HepG2 (cell line): ENCODE results near the gene CADPS2. TPM values are rescaled to one million over a fixed set of nuclear protein-coding genes. Genes with fewer than 3 reads are reported as not detected.

Experiments used
- ATAC-seq: fragments of 200-7000 bp; cut with Tn5 transposase; 3 replicates; pipeline ENCODE4 v1.9.1; 2020; ENCODE audit warnings: mild to moderate bottlenecking, moderate library complexity
- BruUV-seq: library from RNA; stranded (reverse); fragments of 400-500 nt; replicated peaks from 2 replicates; lab custom pipeline; 2021; lab: Mats Ljungman, UMichigan
- CTCF ChIA-PET: fragments of 300-600 bp; formaldehyde crosslinking; extraction: SDS; loops from one replicate; lab custom pipeline; 2021; ENCODE audit warnings: low total read pairs, inconsistent platforms, low intra/inter-chr PET ratio; lab: Yijun Ruan, JAX
- POLR2A ChIA-PET: fragments of 350-600 bp; sonication (Branson Sonifier 250); formaldehyde crosslinking; loops from one replicate; lab custom pipeline; 2020; ENCODE audit warnings: antibody characterized with exemption, inconsistent platforms; lab: Yijun Ruan, JAX
- DNase-seq: peaks from one replicate; pipeline ENCODE4 v3.0.0-alpha.2; 2015; ENCODE audit warnings: low spot score
- FAIRE-seq: peaks from 3 replicates; lab custom pipeline; 2011; peaks lifted over from hg19 to GRCh38; lab: Jason Lieb, UNC
- H2AFZ ChIP-seq: one replicate; pipeline ENCODE4 v1.6.1; 2011; ENCODE audit warnings: low read length, inconsistent platforms
- H3K27ac ChIP-seq: fragments of 300-600 bp; 3 replicates; pipeline ENCODE4 v1.8.0; 2011; ENCODE audit warnings: mixed run types, mild to moderate bottlenecking, mixed read lengths, low read length, inconsistent platforms; ENCODE audit not compliant: insufficient read depth; ENCODE audit errors: extremely low read length
- H3K27me3 ChIP-seq, 2 experiments: fragments of 200-600 bp in 1 of 2; 2 replicates in 1 of 2; 3 replicates in 1 of 2; pipeline versions ENCODE4 v1.6.0 to v1.8.0; 2011; ENCODE audit warnings: low read length in 2 of 2, mild to moderate bottlenecking in 2 of 2, moderate library complexity in 2 of 2, inconsistent platforms in 1 of 2; ENCODE audit not compliant: insufficient read depth in 2 of 2, control insufficient read depth in 1 of 2
- H3K36me3 ChIP-seq, 2 experiments: fragments of 200-600 bp in 1 of 2; replicated peaks in 1 of 2; 2 replicates in 1 of 2; 3 replicates in 1 of 2; pipeline versions ENCODE4 v1.5.1 to v1.8.0; 2011; ENCODE audit warnings: low read length in 2 of 2, inconsistent platforms in 1 of 2; ENCODE audit not compliant: insufficient read depth in 2 of 2, control insufficient read depth in 1 of 2
- H3K4me1 ChIP-seq: 2 replicates; pipeline ENCODE4 v1.5.1; 2012; ENCODE audit warnings: low read length, inconsistent platforms; ENCODE audit not compliant: insufficient read depth
- H3K4me2 ChIP-seq: 2 replicates; pipeline ENCODE4 v1.6.0; 2011; ENCODE audit warnings: low read depth, low read length, inconsistent platforms
- H3K4me3 ChIP-seq, 3 experiments: fragments of 200-600 bp in 1 of 3; sonication (generic), shearing (Covaris generic) in 1 of 3; replicated peaks in 1 of 3; 2 replicates each; pipeline ENCODE4 v1.5.1; 2011 to 2016; ENCODE audit warnings: low read length in 3 of 3, inconsistent platforms in 2 of 3, low read depth in 2 of 3, mild to moderate bottlenecking in 2 of 3, control low read depth in 1 of 3, mixed read lengths in 1 of 3; ENCODE audit not compliant: insufficient read depth in 1 of 3
- H3K79me2 ChIP-seq: one replicate; pipeline ENCODE4 v1.6.1; 2011; ENCODE audit warnings: low read length, inconsistent platforms; ENCODE audit not compliant: insufficient read depth
- H3K9ac ChIP-seq: 2 replicates; pipeline ENCODE4 v1.6.0; 2011; ENCODE audit warnings: mild to moderate bottlenecking, low read depth, low read length, inconsistent platforms; ENCODE audit not compliant: insufficient read depth
- H3K9me3 ChIP-seq: 2 replicates; pipeline ENCODE4 v1.5.1; 2012; ENCODE audit warnings: mild to moderate bottlenecking, low read length
- H4K20me1 ChIP-seq: 2 replicates; pipeline ENCODE4 v1.6.0; 2011; ENCODE audit warnings: inconsistent platforms, mild to moderate bottlenecking, low read length, moderate library complexity; ENCODE audit not compliant: insufficient read depth
- NBN ChIP-seq: fragments of 450-650 bp; conservative IDR thresholded peaks from 2 replicates; pipeline ENCODE4 v1.6.1; 2017
- RXRB ChIP-seq: IDR thresholded peaks from 2 replicates; pipeline ENCODE4 v1.6.1; 2016; ENCODE audit warnings: borderline replicate concordance, missing genetic modification reagents, missing compliant biosample characterization
- SNRNP70 ChIP-seq: fragments of 200-400 bp; formaldehyde crosslinking; IDR thresholded peaks from 2 replicates; pipeline ENCODE4 v1.6.1; 2017; ENCODE audit warnings: mild to moderate bottlenecking, low read depth, low read length, moderate library complexity
- THAP9 ChIP-seq: sonication (generic); formaldehyde crosslinking; IDR thresholded peaks from 2 replicates; pipeline ENCODE4; 2020; ENCODE audit warnings: missing genetic modification reagents, mild to moderate bottlenecking, borderline replicate concordance
- ZNF12 ChIP-seq: sonication (generic); formaldehyde crosslinking; IDR thresholded peaks from 2 replicates; pipeline ENCODE4 v1.5.0; 2020; ENCODE audit warnings: missing genetic modification reagents
- ZNF180 ChIP-seq: sonication (generic); formaldehyde crosslinking; IDR thresholded peaks from 2 replicates; pipeline ENCODE4 v1.4.0; 2020; ENCODE audit warnings: low read depth, missing genetic modification reagents, borderline replicate concordance
- ZNF629 ChIP-seq: sonication (generic); formaldehyde crosslinking; conservative IDR thresholded peaks from 2 replicates; pipeline ENCODE4 v1.5.0; 2020; ENCODE audit warnings: missing genetic modification reagents
- WGBS: methylation state at CpG from one replicate; pipeline ENCODE4 v1.1.6; 2017; ENCODE audit warnings: low lambda C conversion rate; 5-methylcytosine and 5-hydroxymethylcytosine counted together
- in situ Hi-C: cut with HindIII; loops from 2 replicates; pipeline ENCODE4 v1.10.0; 2017; ENCODE audit warnings: low pct_unique_long_range_greater_than_20kb; ENCODE audit not compliant: extremely low pct_ligation_motif_present
- intact Hi-C: fragments of 100-400 bp; cut with micrococcal nuclease; formaldehyde crosslinking; loops from one replicate; pipeline ENCODE4 v1.10.0; 2022; ENCODE audit not compliant: unreplicated experiment
- polyA plus RNA-seq, 8 experiments: library from polyadenylated mRNA; depleted of rRNA in 3 of 8; stranded (reverse) in 7 of 8; unstranded in 1 of 8; fragments of >200 nt; fragmentation: Illumina TruSeq in 4 of 8; extraction: Trizol in 4 of 8; gene quantifications; 2 replicates each; pipeline versions ENCODE4 v1.2.1 to v1.2.3, GENCODE V29; 2011 to 2016; ENCODE audit warnings: low read depth in 4 of 8, missing spikeins in 1 of 8, mixed read lengths in 1 of 8; ENCODE audit not compliant: insufficient read depth in 1 of 8
- total RNA-seq, 5 experiments: library from RNA; depleted of rRNA; stranded (reverse); fragments of >200 nt; fragmentation: Illumina TruSeq; extraction: Trizol; gene quantifications; 2 replicates each; pipeline ENCODE4 v1.2.3, GENCODE V29; 2016; ENCODE audit warnings: low read depth in 1 of 5

Gene CADPS2
- total and polyA plus RNA-seq, 2 of the 13 experiments (the other 11 are each of a cell fraction or from before 2014, with no cell fraction given), result 17.6 to 43.8 TPM

GRCh38 chr7:122813845-122814244, 72.4 kb downstream of the CADPS2 start:
- Histone ChIP-seq H3K4me3 (no peak overlapping the region), H3K9ac (no peak overlapping the region), H2AFZ (no peak overlapping the region), H3K9me3 (no peaks in the 10 kb centered on the region), H4K20me1 (no peaks in the 10 kb centered on the region), H3K36me3 (no peaks in the 10 kb centered on the region), H3K4me2 (no peak overlapping the region), H3K27me3 (no peaks in the 10 kb centered on the region), H3K27ac (no peak overlapping the region), H3K79me2 (no peaks in the 10 kb centered on the region), H3K4me1 (no peaks in the 10 kb centered on the region)
- DNase-seq, result no peak
- FAIRE-seq, result no peak
- intact Hi-C loops, result no loop called here
- CTCF ChIA-PET, result no interaction called here
- POLR2A ChIA-PET, result no interaction called here
- BruUV-seq, result no TSS peak
- in situ Hi-C loops, result loop anchor here (25.0 kb wide), 1 partner anchor 348 kb away; no protein-coding TSS in a partner anchor
- ATAC-seq, result no peak
- TF ChIP-seq ZNF12 (CRISPR knock-in tag) (no peak), ZNF180 (CRISPR knock-in tag) (no peak), SNRNP70 (no peak), ZNF629 (peak; percentile 69), NBN (no peak), THAP9 (CRISPR knock-in tag) (no peak), RXRB (CRISPR knock-in tag) (no peak)
- 96% methylated on average over 3 of the region's 3 CpGs for WGBS
